Thoracic aorta (tissue), 2 donors: Measurements from ENCODE around the gene GGA3. TPM values are rescaled to one million over a fixed set of nuclear protein-coding genes. Genes with fewer than 3 reads are reported as not detected.
A peak's percentile ranks its signal among the peaks of the same experiment; 100 is the strongest.

ENCODE experiments used
- ATAC-seq: fragments of 150-250 bp; one replicate; pipeline ENCODE4 v1.8.0; 2017; ENCODE audit warnings: low read depth; ENCODE audit not compliant: insufficient number of reproducible peaks, low FRiP score
- DNase-seq: peaks from one replicate; pipeline ENCODE4 v3.0.0-alpha.2; 2020; ENCODE audit warnings: low spot score
- H3K27ac ChIP-seq, 2 donors: fragments of 200-600 bp; sonication (generic); 1 replicate in 1 of 2; 2 replicates in 1 of 2; pipeline ENCODE4 v1.5.1; 2016; ENCODE audit warnings: mild to moderate bottlenecking in 2 of 2, moderate library complexity in 2 of 2
- H3K27me3 ChIP-seq: fragments of 200-600 bp; sonication (generic); replicated peaks from 2 replicates; pipeline ENCODE4 v1.6.0; 2016; ENCODE audit warnings: mild to moderate bottlenecking; ENCODE audit not compliant: insufficient read depth
- H3K36me3 ChIP-seq: fragments of 200-600 bp; sonication (generic); one replicate; pipeline ENCODE4 v1.5.1; 2016
- H3K4me1 ChIP-seq, 2 donors: fragments of 200-600 bp; sonication (generic); 1 replicate in 1 of 2; 2 replicates in 1 of 2; pipeline versions ENCODE4 v1.5.1 to v1.6.0; 2016; ENCODE audit warnings: low read depth in 2 of 2, mild to moderate bottlenecking in 1 of 2; ENCODE audit not compliant: control insufficient read depth in 1 of 2
- H3K4me3 ChIP-seq: fragments of 200-600 bp; sonication (generic); 2 replicates; pipeline ENCODE4 v1.5.1; 2016; ENCODE audit warnings: mild to moderate bottlenecking
- H3K9me3 ChIP-seq: fragments of 200-600 bp; sonication (generic); 2 replicates; pipeline ENCODE4 v1.5.1; 2016
- CTCF ChIP-seq: fragments of 200-600 bp; sonication (generic); IDR thresholded peaks from one replicate; pipeline ENCODE4 v1.5.1; 2019; ENCODE audit warnings: antibody characterized with exemption
- total RNA-seq, 2 donors: library from RNA; depleted of rRNA; stranded (reverse); fragments of >200 nt; gene quantifications; one replicate each; pipeline versions ENCODE4 v1.1.0 to v1.2.3, GENCODE V29; 2016

The GGA3 gene
- total RNA-seq, 2 donors from 2014 or later, result 33.3 to 41.9 TPM

DNA sequence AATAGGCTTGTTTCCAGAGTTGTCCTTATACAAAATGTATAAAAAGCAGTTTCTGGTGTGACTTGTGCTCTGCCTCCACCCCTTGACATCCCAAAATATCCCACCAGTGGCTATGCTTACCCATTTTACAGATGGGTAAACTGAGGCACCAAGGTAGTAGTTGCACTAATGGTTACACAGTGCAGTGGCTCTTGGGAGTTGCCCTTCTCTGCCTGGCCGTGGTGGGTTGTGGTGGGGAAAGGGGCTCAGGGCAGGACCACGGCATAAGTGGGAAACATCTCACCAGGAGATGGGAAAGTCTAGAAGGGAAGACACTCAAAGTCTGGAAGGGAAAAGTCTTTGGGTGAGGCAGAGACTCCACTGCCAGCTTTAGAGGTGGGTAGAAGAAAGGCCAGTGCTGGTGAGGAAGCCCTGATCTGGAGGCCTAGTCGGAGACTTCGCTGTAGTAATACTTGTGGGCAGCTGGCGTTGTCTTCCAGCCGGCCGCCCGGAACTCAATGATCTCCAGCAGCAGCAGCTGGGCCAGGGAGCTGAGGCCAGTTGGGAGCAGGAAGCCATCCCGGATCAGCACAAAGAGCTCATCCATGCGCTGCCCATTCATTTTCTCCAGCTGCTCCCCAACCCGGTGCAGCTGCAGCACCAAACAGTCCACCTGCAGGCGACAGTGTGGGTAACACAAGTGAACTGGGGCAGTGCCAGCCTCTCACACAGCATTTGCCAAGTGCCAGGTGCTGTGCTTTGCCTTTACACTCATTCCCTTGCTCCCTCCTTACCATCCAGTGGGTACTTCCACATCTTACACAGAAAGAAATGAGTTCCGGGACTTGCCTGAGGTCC is 5.1 kb upstream of the GGA3 start:
- ATAC-seq (no peak), DNase-seq (no peak)
- no peak overlapping the region for H3K27ac ChIP-seq
- no peaks in the 10 kb centered on the region for H3K27me3 ChIP-seq
- peaks cover 11 to 17% of the 10 kb centered on the region in 2 donors for H3K4me1 ChIP-seq
- H3K9me3 ChIP-seq, result no peaks in the 10 kb centered on the region
- no peak overlapping the region for H3K4me3 ChIP-seq
- H3K36me3 ChIP-seq, result peaks cover 19% of the 10 kb centered on the region
- no peak for TF ChIP-seq CTCF

DNA sequence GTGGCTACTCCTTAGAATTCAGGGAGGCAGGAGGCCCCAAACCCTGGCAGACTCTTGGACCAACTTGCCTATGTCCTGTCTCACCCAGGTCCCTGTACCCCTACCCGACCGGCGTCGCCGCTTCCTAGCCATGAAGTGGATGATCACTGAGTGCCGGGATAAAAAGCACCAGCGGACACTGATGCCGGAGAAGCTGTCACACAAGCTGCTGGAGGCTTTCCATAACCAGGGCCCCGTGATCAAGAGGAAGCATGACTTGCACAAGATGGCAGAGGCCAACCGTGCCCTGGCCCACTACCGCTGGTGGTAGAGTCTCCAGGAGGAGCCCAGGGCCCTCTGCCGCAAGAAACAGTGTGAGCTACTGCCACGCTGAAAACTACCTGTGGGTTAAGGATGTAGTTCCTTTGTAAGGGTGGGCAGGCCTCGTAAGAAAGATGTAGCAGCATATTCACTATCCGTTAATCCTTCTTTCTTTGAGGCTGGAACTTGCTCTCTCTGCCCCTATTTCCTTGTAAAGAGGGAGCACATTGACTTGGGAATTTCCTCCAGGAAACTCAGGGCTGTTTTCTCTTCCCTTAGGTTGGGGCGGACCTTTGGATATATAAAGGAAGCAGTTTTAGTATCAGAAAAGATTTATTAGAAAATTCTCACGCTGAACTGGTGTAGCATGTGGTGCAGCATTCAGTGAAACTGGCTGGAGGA is 4.4 kb upstream of the GGA3 start:
- TF ChIP-seq CTCF, result no peak
- Histone ChIP-seq H3K27ac (no peak overlapping the region), H3K4me3 (no peak overlapping the region), H3K4me1 (peaks cover 11 to 20% of the 10 kb centered on the region in 2 donors), H3K27me3 (no peaks in the 10 kb centered on the region), H3K36me3 (peaks cover 19% of the 10 kb centered on the region), H3K9me3 (no peaks in the 10 kb centered on the region)
- ATAC-seq (no peak), DNase-seq (no peak)

GRCh38 chr17:75263055-75263454 is 1.6 kb upstream of the GGA3 start:
- H3K4me1 ChIP-seq, result peaks cover 17 to 28% of the 10 kb centered on the region in 2 donors

DNA sequence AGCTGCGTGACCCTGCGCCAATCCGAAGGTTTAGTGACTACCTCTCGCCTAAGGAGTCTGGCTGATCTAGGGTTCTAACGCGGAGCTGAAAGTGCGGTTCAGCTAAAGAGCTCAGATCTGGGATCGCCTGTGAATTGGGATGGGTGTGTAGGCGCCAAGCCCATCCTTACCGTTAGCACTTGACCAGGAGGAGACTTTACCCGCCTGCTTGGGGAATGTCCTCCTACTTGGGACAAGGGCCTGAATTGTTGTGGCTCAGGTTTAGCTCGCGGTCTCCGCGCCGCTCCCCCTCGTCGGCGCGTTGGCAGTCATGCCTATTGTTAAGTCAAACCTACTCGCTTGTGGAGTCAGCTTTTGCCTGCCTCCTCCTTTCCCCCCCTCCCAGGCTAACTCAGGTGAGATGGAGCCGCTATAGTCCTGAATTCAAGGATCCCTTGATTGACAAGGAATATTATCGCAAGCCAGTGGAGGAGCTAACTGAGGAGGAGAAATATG is 753 bp upstream of the GGA3 start:
- Histone ChIP-seq H3K4me1 (peaks cover 17 to 27% of the 10 kb centered on the region in 2 donors), H3K27me3 (no peaks in the 10 kb centered on the region), H3K4me3 (peak overlapping the region; percentile 94), H3K27ac (peak overlapping the region; percentile 93 to 98), H3K9me3 (no peaks in the 10 kb centered on the region), H3K36me3 (peaks cover 19% of the 10 kb centered on the region)
- no peak for TF ChIP-seq CTCF
- DNase-seq (no peak), ATAC-seq (no peak)

More at GRCh38 chr17:75263055-75263454, 1.6 kb upstream of the GGA3 start:
- no peaks in the 10 kb centered on the region for H3K9me3 ChIP-seq
- peaks cover 19% of the 10 kb centered on the region for H3K36me3 ChIP-seq
- H3K27ac ChIP-seq, result no peak overlapping the region
- H3K4me3 ChIP-seq, result no peak overlapping the region
- no peak for DNase-seq
- no peak for ATAC-seq
- H3K27me3 ChIP-seq, result no peaks in the 10 kb centered on the region
- TF ChIP-seq CTCF, result no peak
